Hepatocyte (in vitro differentiated cells): ENCODE measurements around the gene TRHDE. TPM values are rescaled to one million over a fixed set of nuclear protein-coding genes. Genes with fewer than 3 reads are reported as not detected.

Experiments
- DNase-seq: peaks from one replicate; pipeline ENCODE4 v3.0.0-alpha.2; 2016; ENCODE audit warnings: low spot score
- H2AFZ ChIP-seq: fragments of 200-600 bp; sonication (generic); 2 replicates; pipeline ENCODE4 v1.6.0; 2016; ENCODE audit warnings: antibody characterized with exemption, mild to moderate bottlenecking
- H3K27ac ChIP-seq: fragments of 200-600 bp; sonication (generic); 2 replicates; pipeline ENCODE4 v1.5.1; 2016; ENCODE audit warnings: mild to moderate bottlenecking
- H3K27me3 ChIP-seq: fragments of 200-600 bp; sonication (generic); 2 replicates; pipeline ENCODE4 v1.6.1; 2016
- H3K36me3 ChIP-seq: fragments of 200-600 bp; sonication (generic); replicated peaks from 2 replicates; pipeline ENCODE4 v1.5.1; 2016; ENCODE audit warnings: low read depth; ENCODE audit not compliant: insufficient read depth
- H3K4me1 ChIP-seq: fragments of 200-600 bp; sonication (generic); 2 replicates; pipeline ENCODE4 v1.5.1; 2016; ENCODE audit warnings: mild to moderate bottlenecking, moderate library complexity; ENCODE audit not compliant: insufficient read depth
- H3K4me2 ChIP-seq: fragments of 200-600 bp; sonication (generic); 2 replicates; pipeline ENCODE4 v1.6.0; 2016
- H3K4me3 ChIP-seq: fragments of 200-600 bp; sonication (generic); 2 replicates; pipeline ENCODE4 v1.5.1; 2016; ENCODE audit warnings: mild to moderate bottlenecking
- H3K79me2 ChIP-seq: fragments of 200-600 bp; sonication (generic); 2 replicates; pipeline ENCODE4 v1.6.0; 2017; ENCODE audit warnings: mild to moderate bottlenecking
- H3K9me2 ChIP-seq: fragments of 200-600 bp; sonication (generic); replicated peaks from 2 replicates; pipeline ENCODE4 v1.6.0; 2017; ENCODE audit warnings: mild to moderate bottlenecking; ENCODE audit not compliant: insufficient read depth
- H3K9me3 ChIP-seq: fragments of 200-600 bp; sonication (generic); 2 replicates; pipeline ENCODE4 v1.5.1; 2016; ENCODE audit warnings: low read depth, mild to moderate bottlenecking
- H4K20me1 ChIP-seq: fragments of 200-600 bp; sonication (generic); 2 replicates; pipeline ENCODE4 v1.6.0; 2016; ENCODE audit warnings: mild to moderate bottlenecking; ENCODE audit not compliant: insufficient read depth, poor library complexity, severe bottlenecking
- CTCF ChIP-seq: fragments of 200-600 bp; sonication (generic); IDR thresholded peaks from 2 replicates; pipeline ENCODE4 v1.5.1; 2016; ENCODE audit warnings: antibody characterized with exemption, mild to moderate bottlenecking; ENCODE audit not compliant: poor library complexity
- EZH2 ChIP-seq: fragments of 200-600 bp; sonication (generic); IDR thresholded peaks from 2 replicates; pipeline ENCODE4 v1.6.1; 2016; ENCODE audit warnings: antibody characterized with exemption, mild to moderate bottlenecking, borderline replicate concordance
- EZH2phosphoT487 ChIP-seq: fragments of 200-600 bp; sonication (generic); IDR thresholded peaks from one replicate; pipeline ENCODE4 v1.6.1; 2018; ENCODE audit warnings: antibody characterized with exemption, mild to moderate bottlenecking, low read depth, moderate library complexity; ENCODE audit not compliant: unreplicated experiment, severe bottlenecking
- WGBS: methylation state at CpG from one replicate; pipeline ENCODE4 v1.1.6; 2016; ENCODE audit warnings: low lambda C conversion rate; ENCODE audit errors: missing lambda C conversion rate; 5-methylcytosine and 5-hydroxymethylcytosine counted together
- polyA plus RNA-seq: library from polyadenylated mRNA; unstranded; fragments of >200 nt; fragmentation: Nextera tagmentation; extraction: Ambion mirVana; gene quantifications from 2 replicates; pipeline ENCODE4 v1.2.1, GENCODE V29; 2016
- total RNA-seq: library from RNA; depleted of rRNA; stranded (reverse); fragments of >200 nt; gene quantifications from 2 replicates; pipeline ENCODE4 v1.2.3, GENCODE V29; 2014

TRHDE gene
- total and polyA plus RNA-seq, 2 experiments from 2014 or later, result 1.3 to 5.0 TPM

DNA sequence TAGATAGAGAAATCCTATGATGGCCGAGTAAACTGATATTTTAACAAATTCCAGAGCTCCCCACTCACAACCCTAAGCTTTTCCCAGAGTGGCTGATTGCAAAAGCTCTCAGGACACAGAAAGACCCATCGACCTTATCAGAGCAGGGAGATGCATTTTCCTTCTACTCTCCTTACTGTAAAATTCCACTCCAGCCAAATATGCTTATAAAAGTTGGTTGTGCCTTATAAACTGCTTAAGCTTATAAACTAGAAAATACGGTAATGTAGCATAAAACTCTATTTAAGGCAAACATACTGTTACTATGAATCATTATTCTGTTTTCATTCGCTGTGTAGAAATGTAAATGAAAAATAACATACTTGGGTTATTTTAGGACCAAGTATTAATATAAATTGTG lies 41.6 kb upstream of the TRHDE start:
- Histone ChIP-seq H3K4me2 (no peak overlapping the region), H3K4me3 (no peak overlapping the region), H3K27ac (no peak overlapping the region), H4K20me1 (no peaks in the 10 kb centered on the region), H3K36me3 (no peaks in the 10 kb centered on the region), H3K79me2 (no peaks in the 10 kb centered on the region), H3K27me3 (no peaks in the 10 kb centered on the region), H2AFZ (no peak overlapping the region), H3K9me2 (no peaks in the 10 kb centered on the region), H3K4me1 (no peaks in the 10 kb centered on the region), H3K9me3 (no peaks in the 10 kb centered on the region)
- DNase-seq, result no peak
- TF ChIP-seq CTCF, result no peak
- no peak for TF ChIP-seq EZH2phosphoT487
- no peak for TF ChIP-seq EZH2
- WGBS, result 42% methylated on average over 4 of the region's 4 CpGs

GRCh38 chr12:72234886-72235285 lies 37.3 kb upstream of the TRHDE start:
- TF ChIP-seq CTCF (no peak), EZH2 (no peak), EZH2phosphoT487 (no peak)
- 85% methylated on average over 2 of the region's 2 CpGs for WGBS
- no peak overlapping the region for H3K27ac ChIP-seq

DNA sequence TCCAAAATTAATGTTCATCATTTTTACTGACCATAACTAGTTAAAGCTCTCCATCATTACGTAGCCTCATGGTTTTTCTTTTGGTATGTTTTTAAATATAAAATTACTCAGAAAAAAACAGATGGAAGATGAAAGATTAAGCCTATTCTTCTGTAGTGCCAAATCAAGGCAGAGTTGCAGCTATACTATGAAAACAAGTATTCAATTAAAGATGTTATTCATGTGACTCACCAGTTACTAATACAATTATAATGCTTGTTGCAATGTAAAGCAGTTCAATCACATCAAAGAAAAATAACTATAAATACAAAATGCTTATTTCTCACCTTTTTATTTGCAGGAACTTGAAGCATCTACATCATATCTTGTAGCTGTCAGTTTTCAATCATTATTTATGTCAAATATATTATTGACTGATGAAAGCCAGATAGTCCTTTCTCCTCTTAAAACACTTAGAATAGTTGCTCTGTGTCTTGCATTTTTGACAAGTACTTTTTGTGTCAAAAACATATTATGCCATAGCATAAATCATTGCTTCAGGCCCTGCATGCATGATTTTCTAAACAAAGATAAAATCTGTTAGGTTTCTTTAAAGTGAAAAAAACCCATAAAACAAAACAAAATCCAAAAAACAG lies 36.0 kb upstream of the TRHDE start:
- Histone ChIP-seq H2AFZ (no peak overlapping the region), H3K79me2 (no peaks in the 10 kb centered on the region), H3K9me2 (no peaks in the 10 kb centered on the region), H4K20me1 (no peaks in the 10 kb centered on the region), H3K36me3 (no peaks in the 10 kb centered on the region), H3K4me3 (no peak overlapping the region), H3K9me3 (no peaks in the 10 kb centered on the region), H3K4me2 (no peak overlapping the region), H3K27ac (no peak overlapping the region), H3K4me1 (no peaks in the 10 kb centered on the region), H3K27me3 (no peaks in the 10 kb centered on the region)
- DNase-seq, result no peak
- TF ChIP-seq EZH2, result no peak
- no peak for TF ChIP-seq EZH2phosphoT487
- no peak for TF ChIP-seq CTCF
- WGBS, result 90% methylated on average over 1 of the region's 1 CpG

More at GRCh38 chr12:72234886-72235285, 37.3 kb upstream of the TRHDE start:
- H3K4me3 ChIP-seq, result no peak overlapping the region
- DNase-seq, result no peak
- no peak overlapping the region for H3K4me2 ChIP-seq
- no peaks in the 10 kb centered on the region for H3K79me2 ChIP-seq
- H3K4me1 ChIP-seq, result no peaks in the 10 kb centered on the region
- H3K9me3 ChIP-seq, result no peaks in the 10 kb centered on the region
- H3K27me3 ChIP-seq, result no peaks in the 10 kb centered on the region
- no peak overlapping the region for H2AFZ ChIP-seq
- H3K36me3 ChIP-seq, result no peaks in the 10 kb centered on the region
- no peaks in the 10 kb centered on the region for H3K9me2 ChIP-seq
- no peaks in the 10 kb centered on the region for H4K20me1 ChIP-seq
